IMR-90 (cell line): ENCODE data around the gene ELFN1. TPM values are rescaled to one million over a fixed set of nuclear protein-coding genes. Genes with fewer than 3 reads are reported as not detected.

ENCODE experiments used
- ATAC-seq: fragments of 200-7000 bp; cut with Tn5 transposase; 2 replicates; pipeline ENCODE4 v1.9.1; 2020; ENCODE audit warnings: low read depth, mild to moderate bottlenecking, moderate library complexity
- BruUV-seq: library from RNA; stranded (reverse); fragments of 400-500 nt; replicated peaks from 2 replicates; lab custom pipeline; 2021; lab: Mats Ljungman, UMichigan
- CTCF ChIA-PET: fragments of 300-600 bp; formaldehyde crosslinking; extraction: SDS; loops from one replicate; lab custom pipeline; 2021; ENCODE audit warnings: antibody characterized with exemption; lab: Yijun Ruan, JAX
- POLR2A ChIA-PET: fragments of 300-600 bp; sonication (Branson Sonifier 250); formaldehyde crosslinking; loops from one replicate; lab custom pipeline; 2022; ENCODE audit warnings: antibody characterized with exemption; ENCODE audit not compliant: unreplicated experiment; lab: Charles Lee
- DNase-seq: peaks from one replicate; pipeline ENCODE4 v3.0.0; 2013
- H2AFZ ChIP-seq: replicated peaks from 2 replicates; pipeline ENCODE3; 2013; ENCODE audit warnings: low read length, mild to moderate bottlenecking; ENCODE audit not compliant: poor library complexity
- H2AK5ac ChIP-seq: 2 replicates; pipeline ENCODE4 v1.6.1; 2013; ENCODE audit warnings: low read depth, low read length, inconsistent platforms
- H2AK9ac ChIP-seq: replicated peaks from 2 replicates; pipeline ENCODE3; 2013; ENCODE audit warnings: mild to moderate bottlenecking, low read depth, low read length, moderate library complexity; ENCODE audit not compliant: poor library complexity
- H2BK120ac ChIP-seq: 2 replicates; pipeline ENCODE4 v1.6.1; 2013; ENCODE audit warnings: low read depth, low read length, inconsistent platforms
- H2BK15ac ChIP-seq: 3 replicates; pipeline ENCODE4 v1.6.1; 2013; ENCODE audit warnings: low read depth, low read length, inconsistent platforms
- H2BK20ac ChIP-seq: 2 replicates; pipeline ENCODE4 v1.6.1; 2013; ENCODE audit warnings: low read depth, mild to moderate bottlenecking, inconsistent platforms, low read length, moderate library complexity
- H2BK5ac ChIP-seq: 2 replicates; pipeline ENCODE4 v1.6.1; 2013; ENCODE audit warnings: mild to moderate bottlenecking, low read depth, low read length, inconsistent platforms; ENCODE audit not compliant: poor library complexity, severe bottlenecking
- H3K14ac ChIP-seq: replicated peaks from 2 replicates; pipeline ENCODE4 v1.6.1; 2013; ENCODE audit warnings: low read depth, low read length, inconsistent platforms
- H3K18ac ChIP-seq: 2 replicates; pipeline ENCODE4 v1.6.1; 2013; ENCODE audit warnings: low read depth, low read length, control low read depth
- H3K23ac ChIP-seq: 2 replicates; pipeline ENCODE4 v1.6.1; 2013; ENCODE audit warnings: low read depth, low read length, inconsistent platforms
- H3K27ac ChIP-seq: 2 replicates; pipeline ENCODE4 v1.5.1; 2013; ENCODE audit warnings: mild to moderate bottlenecking, control low read depth, low read length; ENCODE audit not compliant: insufficient read depth
- H3K27me3 ChIP-seq: 2 replicates; pipeline ENCODE4 v1.6.1; 2013; ENCODE audit warnings: low read length; ENCODE audit not compliant: control insufficient read depth, insufficient read depth
- H3K36me3 ChIP-seq: 2 replicates; pipeline ENCODE4 v1.6.1; 2013; ENCODE audit warnings: low read length, mixed read lengths; ENCODE audit not compliant: control insufficient read depth, insufficient read depth
- H3K4ac ChIP-seq: 2 replicates; pipeline ENCODE4 v1.6.1; 2013; ENCODE audit warnings: low read depth, low read length, inconsistent platforms
- H3K4me1 ChIP-seq: 2 replicates; pipeline ENCODE4 v1.6.1; 2013; ENCODE audit warnings: low read length, mixed read lengths; ENCODE audit not compliant: control insufficient read depth, insufficient read depth
- H3K4me2 ChIP-seq: 2 replicates; pipeline ENCODE4 v1.6.1; 2013; ENCODE audit warnings: low read depth, mild to moderate bottlenecking, control low read depth, low read length, moderate library complexity
- H3K4me3 ChIP-seq: 2 replicates; pipeline ENCODE4 v1.5.1; 2013; ENCODE audit warnings: low read depth, mild to moderate bottlenecking, control low read depth, low read length, moderate library complexity; ENCODE audit not compliant: insufficient read depth
- H3K56ac ChIP-seq: 2 replicates; pipeline ENCODE4 v1.6.1; 2013; ENCODE audit warnings: low read length, inconsistent platforms; ENCODE audit not compliant: insufficient read depth; ENCODE audit errors: extremely low read depth
- H3K79me1 ChIP-seq, 2 experiments: 2 replicates each; pipeline ENCODE4 v1.6.1; 2013; ENCODE audit warnings: low read length in 2 of 2, inconsistent platforms in 1 of 2, low read depth in 1 of 2
- H3K9ac ChIP-seq: 2 replicates; pipeline ENCODE4 v1.6.1; 2013; ENCODE audit warnings: low read depth, low read length, control low read depth
- H3K9me1 ChIP-seq: 2 replicates; pipeline ENCODE4 v1.6.1; 2013; ENCODE audit warnings: low read length, inconsistent platforms; ENCODE audit not compliant: insufficient read depth
- H3K9me3 ChIP-seq: 2 replicates; pipeline ENCODE4 v1.6.1; 2013; ENCODE audit warnings: low read length; ENCODE audit not compliant: control insufficient read depth, insufficient read depth
- H4K20me1 ChIP-seq: 2 replicates; pipeline ENCODE4 v1.6.1; 2013; ENCODE audit warnings: low read length, inconsistent platforms; ENCODE audit not compliant: insufficient read depth
- H4K5ac ChIP-seq: 2 replicates; pipeline ENCODE4 v1.6.1; 2013; ENCODE audit warnings: mild to moderate bottlenecking, low read depth, low read length, control low read depth
- H4K8ac ChIP-seq, 2 experiments: 2 replicates each; pipeline ENCODE4 v1.6.1; 2013; ENCODE audit warnings: low read depth in 2 of 2, low read length in 2 of 2, control low read depth in 1 of 2, inconsistent platforms in 1 of 2
- H4K91ac ChIP-seq: 2 replicates; pipeline ENCODE4 v1.6.1; 2013; ENCODE audit warnings: low read depth, low read length, inconsistent platforms; ENCODE audit not compliant: insufficient read depth
- CEBPB ChIP-seq: IDR thresholded peaks from 2 replicates; pipeline ENCODE4 v1.6.1; 2012; ENCODE audit warnings: low read depth, low read length, improper control_type of control experiment
- MXI1 ChIP-seq: IDR thresholded peaks from 2 replicates; pipeline ENCODE4 v1.6.1; 2012; ENCODE audit warnings: low read depth, mild to moderate bottlenecking, low read length, moderate library complexity, borderline replicate concordance
- RAD21 ChIP-seq: IDR thresholded peaks from 2 replicates; pipeline ENCODE4 v1.6.1; 2012; ENCODE audit warnings: low read length, improper control_type of control experiment
- WGBS, 2 experiments: methylation state at CpG; one replicate each; pipeline versions ENCODE4 v1.1.5 to v1.1.7; 2013; ENCODE audit warnings: missing lambda C conversion rate in 2 of 2; ENCODE audit not compliant: insufficient read length in 1 of 2; ENCODE audit errors: extremely low coverage in 2 of 2; 5-methylcytosine and 5-hydroxymethylcytosine counted together
- dilution Hi-C: fragments of 300-500 bp; cut with HindIII; formaldehyde crosslinking; loops from one replicate; pipeline ENCODE4 v1.14.3; 2018; ENCODE audit warnings: low sequenced_read_pairs; ENCODE audit not compliant: unreplicated experiment
- in situ Hi-C: fragments of 300-500 bp; cut with MboI; formaldehyde crosslinking; loops from 3 replicates; pipeline ENCODE4 v1.14.3; 2019; ENCODE audit warnings: low sequenced_read_pairs, inconsistent platforms, mixed read lengths
- intact Hi-C: fragments of 100-400 bp; cut with micrococcal nuclease; formaldehyde crosslinking; loops from 2 replicates; pipeline ENCODE4 v1.10.0; 2022
- polyA plus RNA-seq, 3 experiments: library from polyadenylated mRNA; depleted of rRNA; stranded (reverse); fragments of >200 nt; gene quantifications; 2 replicates each; pipeline ENCODE4 v1.2.3, GENCODE V29; 2012; ENCODE audit warnings: low replicate concordance in 1 of 3
- total RNA-seq: library from RNA; depleted of rRNA; stranded (reverse); fragments of >200 nt; gene quantifications from 2 replicates; pipeline ENCODE4 v1.2.3, GENCODE V29; 2012
- TF ChIP-seq, protein P1 (sequence below): fragments of 150-350 bp; IDR thresholded peaks from 2 replicates; pipeline ENCODE4 v1.6.1; 2016; ENCODE audit warnings: low read depth, mild to moderate bottlenecking, low read length, moderate library complexity, borderline replicate concordance

ELFN1 gene
- total and polyA plus RNA-seq, 2 of the 4 experiments (the other 2 are of a cell fraction): 1.6 to 5.2 TPM

DNA sequence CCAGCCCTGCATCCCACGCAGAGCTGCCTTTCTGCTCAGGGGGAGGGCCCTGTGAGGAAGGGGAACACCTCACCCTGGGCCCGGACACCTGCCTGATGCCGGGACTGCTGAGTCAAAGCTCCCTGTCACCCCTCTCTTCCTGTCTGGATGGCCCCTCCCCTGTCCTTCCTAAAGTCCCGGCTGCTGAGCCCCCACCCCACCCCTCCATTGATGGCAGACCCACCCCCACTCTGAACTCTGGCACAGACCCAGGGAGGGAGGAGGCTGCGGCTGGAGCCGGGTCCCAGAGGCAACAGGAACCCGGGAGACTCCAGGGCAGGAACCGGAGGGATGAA lies 78.7 kb downstream of the ELFN1 start:
- no peaks in the 10 kb centered on the region for H3K9me1 ChIP-seq
- no peak overlapping the region for H3K9ac ChIP-seq
- TF ChIP-seq, protein P1, sequence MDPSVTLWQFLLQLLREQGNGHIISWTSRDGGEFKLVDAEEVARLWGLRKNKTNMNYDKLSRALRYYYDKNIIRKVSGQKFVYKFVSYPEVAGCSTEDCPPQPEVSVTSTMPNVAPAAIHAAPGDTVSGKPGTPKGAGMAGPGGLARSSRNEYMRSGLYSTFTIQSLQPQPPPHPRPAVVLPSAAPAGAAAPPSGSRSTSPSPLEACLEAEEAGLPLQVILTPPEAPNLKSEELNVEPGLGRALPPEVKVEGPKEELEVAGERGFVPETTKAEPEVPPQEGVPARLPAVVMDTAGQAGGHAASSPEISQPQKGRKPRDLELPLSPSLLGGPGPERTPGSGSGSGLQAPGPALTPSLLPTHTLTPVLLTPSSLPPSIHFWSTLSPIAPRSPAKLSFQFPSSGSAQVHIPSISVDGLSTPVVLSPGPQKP: no peak
- TF ChIP-seq CEBPB: no peak
- TF ChIP-seq RAD21: no peak
- TF ChIP-seq MXI1: no peak
- H3K36me3 ChIP-seq: no peaks in the 10 kb centered on the region
- POLR2A ChIA-PET: no interaction called here
- H3K23ac ChIP-seq: no peak overlapping the region
- no peak overlapping the region for H2BK120ac ChIP-seq
- BruUV-seq: no TSS peak
- H3K4ac ChIP-seq: no peak overlapping the region
- no peak for DNase-seq
- no peak overlapping the region for H3K56ac ChIP-seq
- H3K9me3 ChIP-seq: peaks cover 2% of the 10 kb centered on the region; the same call in 1 of the 2 replicates
- no peak overlapping the region for H4K5ac ChIP-seq
- H3K79me1 ChIP-seq: no peaks in the 10 kb centered on the region
- CTCF ChIA-PET: no interaction called here
- H2BK15ac ChIP-seq: no peak overlapping the region
- H3K4me1 ChIP-seq: no peaks in the 10 kb centered on the region
- no peak overlapping the region for H3K27ac ChIP-seq
- no peak overlapping the region for H2AK9ac ChIP-seq
- in situ Hi-C loops: no loop called here
- H4K20me1 ChIP-seq: no peaks in the 10 kb centered on the region
- H4K8ac ChIP-seq: no peak overlapping the region
- no peak overlapping the region for H3K14ac ChIP-seq
- WGBS, 2 experiments: no CpG with 5 or more reads among the region's 8 CpGs
- intact Hi-C loops: no loop called here
- H2AK5ac ChIP-seq: no peak overlapping the region
- H2BK5ac ChIP-seq: no peak overlapping the region
- no peak overlapping the region for H3K4me2 ChIP-seq
- peaks cover 22% of the 10 kb centered on the region; the same call in 1 of the 2 replicates for H3K27me3 ChIP-seq
- H3K4me3 ChIP-seq: no peak overlapping the region
- H2BK20ac ChIP-seq: no peak overlapping the region
- dilution Hi-C loops: no loop called here
- H4K91ac ChIP-seq: no peak overlapping the region
- no peak overlapping the region for H3K18ac ChIP-seq
- ATAC-seq: no peak
- no peak overlapping the region for H2AFZ ChIP-seq
